GM23338 (cell line): Measurements from ENCODE around the gene SEMA3E. TPM values are rescaled to one million over a fixed set of nuclear protein-coding genes. Genes with fewer than 3 reads are reported as not detected.
A peak's percentile ranks its signal among the peaks of the same experiment; 100 is the strongest.

ENCODE experiments used
- ATAC-seq: fragments of 200-7000 bp; cut with Tn5 transposase; 3 replicates; pipeline ENCODE4 v1.9.1; 2020
- DNase-seq: peaks from one replicate; pipeline ENCODE4 v3.0.0-alpha.2; 2015; ENCODE audit warnings: low spot score
- H2AFZ ChIP-seq: fragments of 200-600 bp; sonication (generic); 2 replicates; pipeline ENCODE4 v1.8.0; 2016; ENCODE audit warnings: antibody characterized with exemption, mild to moderate bottlenecking, moderate library complexity
- H3F3A ChIP-seq: fragments of 200-600 bp; sonication (generic); replicated peaks from 2 replicates; pipeline ENCODE4 v1.8.0; 2017; ENCODE audit warnings: antibody characterized with exemption, mixed run types, low read depth
- H3K27ac ChIP-seq: fragments of 200-600 bp; sonication (generic); 2 replicates; pipeline ENCODE4 v1.6.1; 2016; ENCODE audit warnings: low read depth
- H3K27me3 ChIP-seq: fragments of 200-600 bp; sonication (generic); 2 replicates; pipeline ENCODE4 v1.8.0; 2016; ENCODE audit warnings: mild to moderate bottlenecking, mixed run types, moderate library complexity; ENCODE audit not compliant: insufficient read depth
- H3K36me3 ChIP-seq: fragments of 200-600 bp; sonication (generic); 2 replicates; pipeline ENCODE4 v1.8.0; 2016; ENCODE audit warnings: mild to moderate bottlenecking; ENCODE audit not compliant: insufficient read depth
- H3K4me1 ChIP-seq: fragments of 200-600 bp; sonication (generic); 2 replicates; pipeline ENCODE4 v1.8.0; 2016; ENCODE audit warnings: mild to moderate bottlenecking, moderate library complexity; ENCODE audit not compliant: insufficient read depth
- H3K4me2 ChIP-seq: fragments of 200-600 bp; sonication (generic); 2 replicates; pipeline ENCODE4 v1.7.1; 2017; ENCODE audit warnings: mixed run types
- H3K4me3 ChIP-seq: fragments of 200-600 bp; sonication (generic); 2 replicates; pipeline ENCODE4 v1.6.1; 2016; ENCODE audit warnings: mixed run types
- H3K79me2 ChIP-seq: fragments of 200-600 bp; sonication (generic); replicated peaks from 2 replicates; pipeline ENCODE4 v1.8.0; 2017; ENCODE audit warnings: mild to moderate bottlenecking; ENCODE audit not compliant: insufficient read depth
- H3K9me2 ChIP-seq: fragments of 200-600 bp; sonication (generic); 2 replicates; pipeline ENCODE4 v1.8.0; 2017; ENCODE audit not compliant: insufficient read depth
- H4K20me1 ChIP-seq: fragments of 200-600 bp; sonication (generic); replicated peaks from 2 replicates; pipeline ENCODE4 v1.8.0; 2017; ENCODE audit warnings: mild to moderate bottlenecking; ENCODE audit not compliant: insufficient read depth
- H3K27ac Mint-ChIP-seq: 2 replicates; pipeline ENCODE4 v1.8.0; 2020; ENCODE audit warnings: inconsistent platforms, mild to moderate bottlenecking, moderate library complexity, mixed read lengths
- H3K27me3 Mint-ChIP-seq: 3 replicates; pipeline ENCODE4 v1.8.0; 2022; ENCODE audit warnings: low read depth, mild to moderate bottlenecking, moderate library complexity, mixed read lengths, inconsistent platforms; ENCODE audit not compliant: insufficient read depth, poor library complexity
- H3K36me3 Mint-ChIP-seq: 3 replicates; pipeline ENCODE4 v1.8.0; 2021; ENCODE audit warnings: low read depth, mild to moderate bottlenecking, inconsistent platforms, moderate library complexity, mixed read lengths
- H3K4me1 Mint-ChIP-seq: 3 replicates; pipeline ENCODE4 v1.8.0; 2020; ENCODE audit warnings: mild to moderate bottlenecking, inconsistent platforms, mixed read lengths
- H3K4me3 Mint-ChIP-seq: 3 replicates; pipeline ENCODE4 v1.8.0; 2021; ENCODE audit warnings: moderate library complexity, mild to moderate bottlenecking, inconsistent platforms, mixed read lengths
- H3K9me3 Mint-ChIP-seq: 3 replicates; pipeline ENCODE4 v1.8.0; 2020; ENCODE audit warnings: moderate library complexity, mild to moderate bottlenecking, inconsistent platforms, mixed read lengths
- CREB1 ChIP-seq: fragments of 250-450 bp; sonication (Bioruptor Pico); IDR thresholded peaks from 2 replicates; pipeline ENCODE4 v1.5.0; 2020; ENCODE audit warnings: low read depth, mild to moderate bottlenecking, moderate library complexity
- EZH2 ChIP-seq: fragments of 200-600 bp; sonication (generic); IDR thresholded peaks from one replicate; pipeline ENCODE4 v1.8.0; 2017; ENCODE audit warnings: antibody characterized with exemption, mild to moderate bottlenecking, low read depth; ENCODE audit not compliant: unreplicated experiment
- EZH2phosphoT487 ChIP-seq: fragments of 200-600 bp; sonication (generic); IDR thresholded peaks from one replicate; pipeline ENCODE4 v1.8.1; 2018; ENCODE audit warnings: antibody characterized with exemption; ENCODE audit not compliant: unreplicated experiment
- NANOG ChIP-seq: IDR thresholded peaks from 2 replicates; pipeline ENCODE4 v1.6.1; 2016; ENCODE audit warnings: antibody characterized with exemption, borderline replicate concordance
- POLR2AphosphoS5 ChIP-seq: IDR thresholded peaks from 2 replicates; pipeline ENCODE4 v1.6.1; 2016; ENCODE audit warnings: antibody characterized with exemption, low read depth
- ZNF114 ChIP-seq: fragments of 250-450 bp; sonication (Bioruptor Pico); IDR thresholded peaks from 2 replicates; pipeline ENCODE4 v1.5.0; 2020; ENCODE audit warnings: mild to moderate bottlenecking, moderate library complexity
- polyA plus RNA-seq: library from polyadenylated mRNA; unstranded; fragments of >200 nt; fragmentation: Nextera tagmentation; extraction: Ambion mirVana; gene quantifications from 2 replicates; pipeline ENCODE4 v1.2.1, GENCODE V29; 2016
- total RNA-seq: library from RNA; depleted of rRNA; stranded (reverse); fragments of >200 nt; shearing (Covaris generic); gene quantifications from 2 replicates; pipeline ENCODE4 v1.2.3, GENCODE V29; 2014
- TF ChIP-seq, protein P1 (sequence below), 2 experiments: fragments of 200-600 bp in 1 of 2; sonication (generic) in 1 of 2; conservative IDR thresholded peaks; 2 replicates each; pipeline versions ENCODE4 v1.5.1 to v1.6.1; 2016 to 2017; ENCODE audit warnings: antibody characterized with exemption in 2 of 2, low read depth in 2 of 2, mild to moderate bottlenecking in 2 of 2, moderate library complexity in 1 of 2
- TF ChIP-seq, protein P2 (sequence below): IDR thresholded peaks from one replicate; pipeline ENCODE4 v1.6.1; 2018; ENCODE audit warnings: antibody characterized with exemption; ENCODE audit not compliant: unreplicated experiment
- TF ChIP-seq, protein P3 (sequence below): fragments of 250-450 bp; sonication (Bioruptor Pico); IDR thresholded peaks from 2 replicates; pipeline ENCODE4 v1.5.0; 2020; ENCODE audit warnings: mild to moderate bottlenecking, moderate library complexity

SEMA3E gene
- total and polyA plus RNA-seq, 2 experiments from 2014 or later, result 5.4 to 15.7 TPM

DNA sequence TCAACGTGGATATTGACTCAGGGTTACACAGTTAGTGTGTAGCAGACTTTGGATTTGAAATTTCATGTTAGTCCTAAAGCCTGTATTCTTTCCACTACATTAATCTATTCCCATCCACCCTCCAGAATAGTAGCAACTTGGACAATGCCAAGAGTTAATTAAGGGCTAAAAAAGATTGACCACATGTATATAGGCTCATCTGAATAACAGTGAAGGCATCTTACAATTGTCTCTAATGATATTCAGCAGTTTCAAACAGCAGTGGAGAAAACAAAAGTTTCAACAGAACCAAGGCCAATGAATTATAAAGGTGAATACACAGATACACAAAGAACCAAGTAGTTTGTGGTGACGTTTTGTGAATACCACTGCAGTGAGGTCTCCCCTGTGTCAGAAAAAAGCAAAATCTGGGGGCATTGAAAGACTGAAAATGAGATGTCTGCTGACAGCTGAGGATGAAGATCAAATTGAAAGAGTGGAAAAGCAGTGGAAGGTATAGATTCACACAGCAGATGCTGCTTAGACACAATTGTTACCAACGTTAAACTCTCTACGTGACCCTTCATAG lies 202.8 kb downstream of the SEMA3E start:
- no peaks in the 10 kb centered on the region for H3K79me2 ChIP-seq
- peak overlapping the region; percentile 41 for H3K27ac ChIP-seq
- H4K20me1 ChIP-seq, result no peaks in the 10 kb centered on the region
- Mint-ChIP-seq H3K36me3 (no peaks in the 10 kb centered on the region), H3K4me1 (peaks cover 50% of the 10 kb centered on the region), H3K9me3 (no peaks in the 10 kb centered on the region), H3K27me3 (peaks cover 2% of the 10 kb centered on the region), H3K27ac (no peak overlapping the region), H3K4me3 (no peak overlapping the region)
- H3K9me2 ChIP-seq, result no peaks in the 10 kb centered on the region
- H3K4me2 ChIP-seq, result peak overlapping the region; percentile 12
- ATAC-seq (peak; percentile 67), DNase-seq (no peak)
- H3K27me3 ChIP-seq, result no peaks in the 10 kb centered on the region
- no peak overlapping the region for H3K4me3 ChIP-seq
- H3F3A ChIP-seq, result no peaks in the 10 kb centered on the region
- TF ChIP-seq, protein P1, sequence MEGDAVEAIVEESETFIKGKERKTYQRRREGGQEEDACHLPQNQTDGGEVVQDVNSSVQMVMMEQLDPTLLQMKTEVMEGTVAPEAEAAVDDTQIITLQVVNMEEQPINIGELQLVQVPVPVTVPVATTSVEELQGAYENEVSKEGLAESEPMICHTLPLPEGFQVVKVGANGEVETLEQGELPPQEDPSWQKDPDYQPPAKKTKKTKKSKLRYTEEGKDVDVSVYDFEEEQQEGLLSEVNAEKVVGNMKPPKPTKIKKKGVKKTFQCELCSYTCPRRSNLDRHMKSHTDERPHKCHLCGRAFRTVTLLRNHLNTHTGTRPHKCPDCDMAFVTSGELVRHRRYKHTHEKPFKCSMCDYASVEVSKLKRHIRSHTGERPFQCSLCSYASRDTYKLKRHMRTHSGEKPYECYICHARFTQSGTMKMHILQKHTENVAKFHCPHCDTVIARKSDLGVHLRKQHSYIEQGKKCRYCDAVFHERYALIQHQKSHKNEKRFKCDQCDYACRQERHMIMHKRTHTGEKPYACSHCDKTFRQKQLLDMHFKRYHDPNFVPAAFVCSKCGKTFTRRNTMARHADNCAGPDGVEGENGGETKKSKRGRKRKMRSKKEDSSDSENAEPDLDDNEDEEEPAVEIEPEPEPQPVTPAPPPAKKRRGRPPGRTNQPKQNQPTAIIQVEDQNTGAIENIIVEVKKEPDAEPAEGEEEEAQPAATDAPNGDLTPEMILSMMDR (conservative IDR thresholded peaks at IDR 0.05; ENCODE audit: low read depth in 2 of 2), result no peak
- no peak overlapping the region for H2AFZ ChIP-seq
- H3K36me3 ChIP-seq, result no peaks in the 10 kb centered on the region
- peaks cover 56% of the 10 kb centered on the region for H3K4me1 ChIP-seq

DNA sequence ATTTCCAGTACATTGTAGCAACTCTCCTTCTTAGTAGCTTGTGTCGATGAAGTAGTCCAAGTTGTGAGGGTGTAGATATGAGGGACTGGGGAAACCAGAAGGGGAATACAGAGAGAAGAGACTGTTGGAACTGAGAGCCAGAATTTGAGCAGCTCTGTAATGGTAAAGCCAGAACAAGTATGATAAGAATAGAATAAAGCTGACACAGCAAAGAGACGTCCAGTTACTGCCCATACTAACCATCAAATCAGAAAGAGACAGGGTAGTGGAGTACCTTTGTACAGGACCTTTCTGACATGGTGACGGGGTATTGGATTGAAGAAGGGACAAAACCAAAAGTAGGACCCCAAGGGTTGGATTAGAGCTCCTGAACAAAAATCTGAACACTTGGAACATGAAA lies 206.0 kb downstream of the SEMA3E start:
- H3K4me2 ChIP-seq, result no peak overlapping the region
- peaks cover 49% of the 10 kb centered on the region for H3K4me1 ChIP-seq
- H3K9me3 Mint-ChIP-seq, result no peaks in the 10 kb centered on the region
- no peak overlapping the region for H3K4me3 ChIP-seq
- H3K27me3 ChIP-seq, result no peaks in the 10 kb centered on the region
- H3K27ac ChIP-seq, result no peak overlapping the region
- H4K20me1 ChIP-seq, result no peaks in the 10 kb centered on the region
- no peaks in the 10 kb centered on the region for H3K36me3 ChIP-seq
- no peaks in the 10 kb centered on the region for H3K36me3 Mint-ChIP-seq
- H3K27ac Mint-ChIP-seq, result no peak overlapping the region
- DNase-seq, result no peak
- no peaks in the 10 kb centered on the region for H3F3A ChIP-seq
- no peak for ATAC-seq
- H2AFZ ChIP-seq, result no peak overlapping the region
- no peak overlapping the region for H3K4me3 Mint-ChIP-seq
- H3K9me2 ChIP-seq, result no peaks in the 10 kb centered on the region
- peaks cover 2% of the 10 kb centered on the region for H3K27me3 Mint-ChIP-seq
- H3K4me1 Mint-ChIP-seq, result peaks cover 46% of the 10 kb centered on the region
- H3K79me2 ChIP-seq, result no peaks in the 10 kb centered on the region
- TF ChIP-seq ZNF114 (CRISPR knock-in tag) (no peak), EZH2phosphoT487 (no peak), NANOG (no peak), CREB1 (CRISPR knock-in tag) (no peak), EZH2 (no peak), POLR2AphosphoS5 (no peak)
- TF ChIP-seq, protein P2, sequence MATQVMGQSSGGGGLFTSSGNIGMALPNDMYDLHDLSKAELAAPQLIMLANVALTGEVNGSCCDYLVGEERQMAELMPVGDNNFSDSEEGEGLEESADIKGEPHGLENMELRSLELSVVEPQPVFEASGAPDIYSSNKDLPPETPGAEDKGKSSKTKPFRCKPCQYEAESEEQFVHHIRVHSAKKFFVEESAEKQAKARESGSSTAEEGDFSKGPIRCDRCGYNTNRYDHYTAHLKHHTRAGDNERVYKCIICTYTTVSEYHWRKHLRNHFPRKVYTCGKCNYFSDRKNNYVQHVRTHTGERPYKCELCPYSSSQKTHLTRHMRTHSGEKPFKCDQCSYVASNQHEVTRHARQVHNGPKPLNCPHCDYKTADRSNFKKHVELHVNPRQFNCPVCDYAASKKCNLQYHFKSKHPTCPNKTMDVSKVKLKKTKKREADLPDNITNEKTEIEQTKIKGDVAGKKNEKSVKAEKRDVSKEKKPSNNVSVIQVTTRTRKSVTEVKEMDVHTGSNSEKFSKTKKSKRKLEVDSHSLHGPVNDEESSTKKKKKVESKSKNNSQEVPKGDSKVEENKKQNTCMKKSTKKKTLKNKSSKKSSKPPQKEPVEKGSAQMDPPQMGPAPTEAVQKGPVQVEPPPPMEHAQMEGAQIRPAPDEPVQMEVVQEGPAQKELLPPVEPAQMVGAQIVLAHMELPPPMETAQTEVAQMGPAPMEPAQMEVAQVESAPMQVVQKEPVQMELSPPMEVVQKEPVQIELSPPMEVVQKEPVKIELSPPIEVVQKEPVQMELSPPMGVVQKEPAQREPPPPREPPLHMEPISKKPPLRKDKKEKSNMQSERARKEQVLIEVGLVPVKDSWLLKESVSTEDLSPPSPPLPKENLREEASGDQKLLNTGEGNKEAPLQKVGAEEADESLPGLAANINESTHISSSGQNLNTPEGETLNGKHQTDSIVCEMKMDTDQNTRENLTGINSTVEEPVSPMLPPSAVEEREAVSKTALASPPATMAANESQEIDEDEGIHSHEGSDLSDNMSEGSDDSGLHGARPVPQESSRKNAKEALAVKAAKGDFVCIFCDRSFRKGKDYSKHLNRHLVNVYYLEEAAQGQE, result no peak
- TF ChIP-seq, protein P3, sequence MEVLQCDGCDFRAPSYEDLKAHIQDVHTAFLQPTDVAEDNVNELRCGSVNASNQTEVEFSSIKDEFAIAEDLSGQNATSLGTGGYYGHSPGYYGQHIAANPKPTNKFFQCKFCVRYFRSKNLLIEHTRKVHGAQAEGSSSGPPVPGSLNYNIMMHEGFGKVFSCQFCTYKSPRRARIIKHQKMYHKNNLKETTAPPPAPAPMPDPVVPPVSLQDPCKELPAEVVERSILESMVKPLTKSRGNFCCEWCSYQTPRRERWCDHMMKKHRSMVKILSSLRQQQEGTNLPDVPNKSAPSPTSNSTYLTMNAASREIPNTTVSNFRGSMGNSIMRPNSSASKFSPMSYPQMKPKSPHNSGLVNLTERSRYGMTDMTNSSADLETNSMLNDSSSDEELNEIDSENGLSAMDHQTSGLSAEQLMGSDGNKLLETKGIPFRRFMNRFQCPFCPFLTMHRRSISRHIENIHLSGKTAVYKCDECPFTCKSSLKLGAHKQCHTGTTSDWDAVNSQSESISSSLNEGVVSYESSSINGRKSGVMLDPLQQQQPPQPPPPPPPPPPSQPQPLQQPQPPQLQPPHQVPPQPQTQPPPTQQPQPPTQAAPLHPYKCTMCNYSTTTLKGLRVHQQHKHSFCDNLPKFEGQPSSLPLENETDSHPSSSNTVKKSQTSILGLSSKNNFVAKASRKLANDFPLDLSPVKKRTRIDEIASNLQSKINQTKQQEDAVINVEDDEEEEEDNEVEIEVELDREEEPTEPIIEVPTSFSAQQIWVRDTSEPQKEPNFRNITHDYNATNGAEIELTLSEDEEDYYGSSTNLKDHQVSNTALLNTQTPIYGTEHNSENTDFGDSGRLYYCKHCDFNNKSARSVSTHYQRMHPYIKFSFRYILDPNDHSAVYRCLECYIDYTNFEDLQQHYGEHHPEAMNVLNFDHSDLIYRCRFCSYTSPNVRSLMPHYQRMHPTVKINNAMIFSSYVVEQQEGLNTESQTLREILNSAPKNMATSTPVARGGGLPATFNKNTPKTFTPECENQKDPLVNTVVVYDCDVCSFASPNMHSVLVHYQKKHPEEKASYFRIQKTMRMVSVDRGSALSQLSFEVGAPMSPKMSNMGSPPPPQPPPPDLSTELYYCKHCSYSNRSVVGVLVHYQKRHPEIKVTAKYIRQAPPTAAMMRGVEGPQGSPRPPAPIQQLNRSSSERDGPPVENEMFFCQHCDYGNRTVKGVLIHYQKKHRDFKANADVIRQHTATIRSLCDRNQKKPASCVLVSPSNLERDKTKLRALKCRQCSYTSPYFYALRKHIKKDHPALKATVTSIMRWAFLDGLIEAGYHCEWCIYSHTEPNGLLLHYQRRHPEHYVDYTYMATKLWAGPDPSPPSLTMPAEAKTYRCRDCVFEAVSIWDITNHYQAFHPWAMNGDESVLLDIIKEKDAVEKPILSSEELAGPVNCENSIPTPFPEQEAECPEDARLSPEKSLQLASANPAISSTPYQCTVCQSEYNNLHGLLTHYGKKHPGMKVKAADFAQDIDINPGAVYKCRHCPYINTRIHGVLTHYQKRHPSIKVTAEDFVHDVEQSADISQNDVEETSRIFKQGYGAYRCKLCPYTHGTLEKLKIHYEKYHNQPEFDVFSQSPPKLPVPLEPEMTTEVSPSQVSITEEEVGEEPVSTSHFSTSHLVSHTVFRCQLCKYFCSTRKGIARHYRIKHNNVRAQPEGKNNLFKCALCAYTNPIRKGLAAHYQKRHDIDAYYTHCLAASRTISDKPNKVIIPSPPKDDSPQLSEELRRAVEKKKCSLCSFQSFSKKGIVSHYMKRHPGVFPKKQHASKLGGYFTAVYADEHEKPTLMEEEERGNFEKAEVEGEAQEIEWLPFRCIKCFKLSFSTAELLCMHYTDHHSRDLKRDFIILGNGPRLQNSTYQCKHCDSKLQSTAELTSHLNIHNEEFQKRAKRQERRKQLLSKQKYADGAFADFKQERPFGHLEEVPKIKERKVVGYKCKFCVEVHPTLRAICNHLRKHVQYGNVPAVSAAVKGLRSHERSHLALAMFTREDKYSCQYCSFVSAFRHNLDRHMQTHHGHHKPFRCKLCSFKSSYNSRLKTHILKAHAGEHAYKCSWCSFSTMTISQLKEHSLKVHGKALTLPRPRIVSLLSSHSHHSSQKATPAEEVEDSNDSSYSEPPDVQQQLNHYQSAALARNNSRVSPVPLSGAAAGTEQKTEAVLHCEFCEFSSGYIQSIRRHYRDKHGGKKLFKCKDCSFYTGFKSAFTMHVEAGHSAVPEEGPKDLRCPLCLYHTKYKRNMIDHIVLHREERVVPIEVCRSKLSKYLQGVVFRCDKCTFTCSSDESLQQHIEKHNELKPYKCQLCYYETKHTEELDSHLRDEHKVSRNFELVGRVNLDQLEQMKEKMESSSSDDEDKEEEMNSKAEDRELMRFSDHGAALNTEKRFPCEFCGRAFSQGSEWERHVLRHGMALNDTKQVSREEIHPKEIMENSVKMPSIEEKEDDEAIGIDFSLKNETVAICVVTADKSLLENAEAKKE (CRISPR knock-in tag), result no peak
